GM19324 (cell line): ENCODE measurements around the gene IGF1R.

Source experiments
- ATAC-seq: cut with Tn5 transposase; IDR thresholded peaks from one replicate; pipeline ENCODE4 v1.9.1; 2021; ENCODE audit warnings: mild to moderate bottlenecking, moderate library complexity; ENCODE audit not compliant: unreplicated experiment, low FRiP score

IGF1R gene

DNA sequence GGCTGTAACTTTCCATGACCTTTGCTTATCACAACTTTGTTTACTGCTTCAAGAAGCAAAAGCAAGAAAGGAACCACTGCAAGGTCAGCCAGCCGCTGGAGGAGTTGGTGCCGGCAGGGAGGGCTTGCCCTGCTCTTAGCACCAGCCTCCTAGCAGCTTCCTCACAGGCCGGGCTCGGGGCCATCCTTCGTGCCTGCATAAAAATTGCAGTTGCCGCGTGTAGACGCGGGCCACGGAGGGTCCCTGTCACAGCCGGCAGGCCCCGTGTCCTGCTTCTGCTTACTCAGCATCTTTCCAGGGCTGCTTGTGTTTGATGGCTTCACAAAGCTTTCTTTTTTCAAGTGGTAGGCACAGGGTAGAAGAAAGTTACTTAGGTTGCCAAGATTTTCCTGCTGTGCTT lies 274.8 kb downstream of the IGF1R start:
- no peak for ATAC-seq

- no peak for ATAC-seq
Measured at GRCh38 chr15:98923579-98923978, 275.2 kb downstream of the IGF1R start.

GRCh38 chr15:98924401-98925049 lies 276.2 kb downstream of the IGF1R start:
- ATAC-seq, result no peak

DNA sequence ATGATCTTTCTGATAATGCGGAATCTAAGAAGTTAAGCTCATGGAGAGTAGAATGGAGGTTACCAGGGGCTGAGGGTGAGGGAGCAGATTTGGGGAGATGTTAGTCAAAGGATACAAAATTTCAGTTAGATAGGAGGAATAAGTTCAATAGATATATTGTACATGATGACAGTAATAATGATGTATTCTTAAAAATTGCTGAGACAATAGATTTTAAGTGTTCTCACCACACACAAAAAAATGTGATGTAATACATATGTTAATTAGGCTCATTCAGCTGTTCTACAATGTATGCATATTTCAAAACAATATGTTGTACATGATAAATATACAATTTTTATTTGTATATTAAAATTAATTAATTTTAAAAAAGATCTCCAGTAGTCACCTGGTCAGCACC lies 277.9 kb downstream of the IGF1R start:
- ATAC-seq, result no peak

GRCh38 chr15:98927022-98927421 lies 278.7 kb downstream of the IGF1R start:
- no peak for ATAC-seq

- ATAC-seq, result no peak
Measured at GRCh38 chr15:98927996-98928395, 279.7 kb downstream of the IGF1R start.

DNA sequence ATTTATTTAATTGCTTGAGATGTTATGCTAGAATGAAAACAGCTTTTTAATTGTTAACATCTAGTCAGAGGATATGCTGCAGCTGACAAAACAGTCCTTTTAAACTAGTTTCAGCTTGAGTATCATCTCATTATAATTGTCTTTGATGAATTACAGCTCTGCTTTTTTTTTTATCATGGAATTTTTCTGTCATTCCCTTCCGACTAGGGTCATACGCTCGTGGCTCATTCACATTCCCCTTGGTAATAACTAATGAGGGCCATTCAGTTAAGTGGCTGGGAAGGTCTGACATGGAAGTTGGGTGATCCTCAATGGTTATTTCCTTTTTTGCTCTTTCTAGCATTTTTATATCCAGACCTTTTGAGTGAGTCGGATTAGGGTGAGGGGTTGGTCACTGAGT lies 282.2 kb downstream of the IGF1R start:
- ATAC-seq, result no peak

DNA sequence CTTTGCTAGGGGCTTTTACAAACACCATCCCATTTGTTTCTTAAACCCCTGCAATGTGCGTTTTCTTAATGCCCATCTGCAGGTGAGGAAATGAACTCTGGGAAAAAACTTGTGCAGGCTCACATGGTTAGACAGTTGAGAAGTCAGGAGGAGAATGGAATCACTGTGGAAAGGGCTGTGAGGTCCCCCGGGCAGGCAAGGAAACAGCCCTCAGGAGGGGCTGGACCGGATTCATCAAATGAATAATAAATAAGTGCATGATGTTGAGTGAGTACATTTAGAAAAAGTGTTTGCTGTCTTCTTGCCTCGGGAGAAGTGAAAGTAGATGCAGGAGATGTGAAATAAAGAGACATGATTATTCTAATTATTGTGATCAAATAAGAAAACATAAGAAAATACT lies 282.7 kb downstream of the IGF1R start:
- ATAC-seq, result no peak

DNA sequence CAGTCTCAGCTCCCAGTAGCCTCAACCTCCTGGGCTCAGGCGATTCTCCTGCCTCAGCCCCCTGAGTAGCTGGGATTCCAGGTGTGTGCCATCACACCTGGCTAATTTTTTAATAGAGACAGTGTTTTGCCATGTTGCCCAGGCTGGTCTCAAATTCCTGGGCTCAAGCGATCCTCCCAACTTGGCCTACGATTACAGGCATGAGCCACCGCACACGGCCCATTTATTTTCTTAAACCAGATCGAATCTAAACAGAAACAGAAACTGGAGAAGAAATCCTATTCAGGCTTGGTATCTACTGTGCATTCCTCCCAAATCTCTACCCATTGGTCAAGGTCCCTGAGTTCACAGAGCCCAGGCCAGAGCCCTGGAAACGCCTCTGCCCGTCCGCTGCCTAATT lies 285.1 kb downstream of the IGF1R start:
- no peak for ATAC-seq

DNA sequence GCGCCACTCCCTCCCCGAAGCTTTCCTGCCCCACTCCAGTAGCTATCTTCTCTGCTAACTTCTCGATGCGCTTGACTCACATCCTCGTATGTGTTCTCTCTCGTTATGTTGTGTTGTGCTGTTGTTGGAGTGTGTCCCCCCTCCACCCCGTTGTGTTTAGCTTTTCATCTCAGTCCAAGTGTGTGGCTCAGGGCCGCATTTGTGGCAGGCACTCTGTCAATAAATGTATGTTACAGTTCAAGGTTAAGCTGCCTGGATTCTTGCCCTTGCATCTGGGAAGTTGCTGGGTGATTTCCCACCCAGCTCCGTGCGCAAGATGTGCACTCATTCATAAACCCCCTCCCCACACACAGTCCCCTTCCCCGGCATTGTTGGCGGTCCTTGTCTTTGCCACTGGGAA lies 287.4 kb downstream of the IGF1R start:
- no peak for ATAC-seq

DNA sequence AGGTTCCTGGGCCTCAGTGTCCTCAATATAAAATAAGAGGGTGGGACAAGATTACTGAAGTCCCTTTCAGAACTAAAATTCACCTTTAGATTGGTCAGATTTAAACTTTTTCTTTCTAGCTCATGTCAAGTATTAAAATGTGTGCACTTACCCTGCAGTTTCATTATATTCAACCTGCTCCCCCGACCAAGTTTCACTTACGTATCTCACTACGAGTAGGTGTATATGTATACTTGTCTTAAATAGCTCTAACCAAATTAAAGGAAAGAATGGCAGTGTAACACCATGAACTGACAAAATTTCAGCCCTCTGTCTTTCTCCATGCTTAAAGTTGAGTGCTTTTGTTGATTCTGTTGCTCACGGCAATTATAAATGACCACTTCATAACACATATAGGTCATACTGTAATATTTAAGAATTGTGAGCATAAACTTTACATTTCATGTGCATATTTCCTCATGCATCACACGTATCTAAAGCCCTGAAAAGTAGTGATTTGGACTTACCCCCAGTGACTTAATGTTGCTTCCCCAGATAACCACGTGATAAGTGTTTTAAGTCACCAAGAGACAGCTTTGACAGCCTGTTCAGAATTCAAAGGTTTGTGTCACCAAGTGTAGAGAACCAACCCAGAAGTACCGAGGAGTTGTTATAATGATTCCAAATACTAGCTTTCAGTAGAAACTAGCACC lies 289.2 kb downstream of the IGF1R start:
- ATAC-seq, result no peak

- ATAC-seq, result no peak
Measured at GRCh38 chr15:98938105-98938417, 289.7 kb downstream of the IGF1R start.

- no peak for ATAC-seq
Measured at GRCh38 chr15:98938799-98939198, 290.5 kb downstream of the IGF1R start.

- no peak for ATAC-seq
Measured at GRCh38 chr15:98939311-98940080, 291.2 kb downstream of the IGF1R start.

DNA sequence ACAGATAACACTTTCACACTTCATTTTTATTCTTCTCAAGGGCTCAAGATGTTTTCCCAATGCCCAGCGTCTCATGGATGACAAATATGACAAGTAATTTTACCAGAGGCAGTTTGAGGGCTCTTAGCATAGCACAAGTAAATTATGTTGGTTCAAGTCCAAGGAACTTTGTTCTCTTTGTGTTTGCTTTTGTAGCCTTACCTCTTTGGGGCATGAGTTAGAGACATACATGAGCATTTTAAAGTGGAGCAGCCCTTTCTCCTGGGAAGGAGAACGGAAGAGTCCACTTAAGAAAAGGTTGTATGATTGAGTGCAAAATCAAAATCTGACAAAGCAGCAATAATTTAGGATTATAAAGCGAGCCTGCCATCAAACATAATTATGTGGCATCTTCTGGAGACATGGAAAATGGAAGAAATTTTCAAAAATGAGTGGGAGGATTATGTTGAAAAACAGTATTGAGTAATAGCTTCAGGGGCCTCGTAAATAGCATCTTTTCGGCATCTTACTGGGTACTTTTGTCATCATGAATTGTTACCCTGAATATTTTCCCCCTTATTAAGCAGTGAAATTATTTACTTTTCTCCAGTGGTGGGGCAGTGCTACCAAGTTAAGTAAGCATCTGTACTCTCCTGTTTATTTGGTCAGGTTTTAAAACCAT lies 293.4 kb downstream of the IGF1R start:
- no peak for ATAC-seq

- no peak for ATAC-seq
Measured at GRCh38 chr15:98942431-98942830, 294.1 kb downstream of the IGF1R start.

DNA sequence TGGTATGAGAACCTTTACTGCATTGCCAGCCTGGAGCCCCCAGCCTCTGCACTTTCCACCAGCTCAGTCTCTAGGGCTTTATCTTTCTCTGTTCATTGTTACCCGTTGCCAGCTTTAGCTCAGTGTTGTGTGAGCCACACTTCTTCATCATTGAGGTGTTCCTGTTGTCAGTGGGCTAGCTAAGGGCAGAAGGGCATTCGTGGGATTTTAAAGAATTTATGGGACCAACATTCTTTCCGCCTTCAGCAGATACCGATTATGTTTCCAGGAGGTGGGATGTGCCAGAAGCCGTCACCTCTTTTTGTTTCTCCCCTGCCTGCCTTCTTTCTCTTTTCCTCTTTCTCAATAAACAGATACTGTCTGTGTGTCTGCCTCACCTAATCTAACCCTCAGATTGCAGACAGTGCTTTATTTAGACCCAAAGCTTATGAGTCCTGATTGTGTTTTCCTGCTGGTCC lies 294.7 kb downstream of the IGF1R start:
- ATAC-seq, result no peak

DNA sequence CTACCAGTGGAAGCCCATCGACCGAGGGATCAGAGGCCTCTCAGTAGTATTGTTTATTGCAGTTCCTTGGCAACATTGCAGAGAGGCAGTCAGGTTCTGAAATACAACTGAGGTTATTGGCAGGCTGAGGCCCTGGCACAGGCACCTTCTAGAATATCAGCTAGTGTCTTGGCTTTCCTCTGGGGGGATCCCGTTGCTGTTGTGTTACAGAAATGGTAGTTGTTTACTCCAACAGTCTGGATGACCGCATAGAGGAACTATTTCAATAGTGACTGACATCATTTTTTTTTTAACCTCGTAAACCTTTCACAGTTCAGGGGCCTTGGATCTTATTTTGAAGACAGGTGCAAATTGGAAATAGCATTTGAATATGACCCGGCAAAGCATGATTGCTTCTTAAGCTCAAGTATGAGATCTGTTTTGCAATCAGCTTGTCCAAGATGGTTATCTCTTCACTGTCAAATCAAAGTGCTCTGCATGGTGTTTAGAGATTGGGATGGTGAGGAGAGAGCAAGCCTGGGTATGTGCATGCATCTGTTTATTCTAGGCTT lies 295.3 kb downstream of the IGF1R start:
- no peak for ATAC-seq

DNA sequence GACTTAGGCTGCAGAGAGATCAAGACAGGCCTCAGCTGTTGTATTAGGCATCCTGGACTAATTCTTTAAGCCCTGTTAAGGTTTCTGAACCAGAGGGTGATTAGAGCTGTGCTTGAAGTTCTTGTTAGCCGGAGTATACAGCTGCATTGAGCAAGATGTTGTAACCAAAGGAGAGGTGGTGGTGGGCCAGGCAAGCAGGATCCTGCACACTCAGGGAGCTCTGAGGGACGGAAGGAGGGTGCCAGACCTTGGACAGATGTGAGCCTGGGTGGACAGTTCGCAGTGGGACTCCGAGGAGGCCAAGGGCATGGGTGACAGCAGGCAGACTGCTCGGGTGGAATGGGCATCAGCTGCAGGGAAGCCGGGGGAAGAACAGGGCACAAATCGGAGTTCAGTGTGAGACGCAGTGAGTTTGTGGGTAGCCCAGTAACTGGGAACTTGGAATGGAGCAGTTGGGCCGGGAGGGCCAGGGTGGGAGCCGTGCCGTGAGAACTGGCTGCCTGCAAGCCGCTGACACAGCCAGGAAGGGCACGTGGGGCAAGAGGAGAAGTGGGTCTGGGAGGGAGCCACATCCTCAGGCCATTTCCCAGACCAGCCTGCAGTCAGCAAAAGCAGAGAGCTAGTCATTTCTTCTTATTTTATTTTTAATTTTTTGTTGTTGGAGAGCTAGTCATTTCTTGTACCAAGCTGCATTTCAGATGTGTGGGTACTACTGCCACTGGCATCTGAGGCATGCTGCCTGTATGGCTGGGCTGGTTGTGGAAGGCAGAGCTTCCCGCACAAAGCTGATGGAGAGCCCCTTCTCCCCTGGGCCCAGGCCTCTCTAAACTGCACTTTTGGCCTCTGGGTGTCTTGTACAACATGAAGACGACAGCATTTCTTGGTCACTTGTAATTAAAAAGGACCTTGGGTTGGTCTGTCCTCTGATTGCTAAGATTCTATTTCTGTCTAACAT lies 298.2 kb downstream of the IGF1R start:
- ATAC-seq, result no peak

DNA sequence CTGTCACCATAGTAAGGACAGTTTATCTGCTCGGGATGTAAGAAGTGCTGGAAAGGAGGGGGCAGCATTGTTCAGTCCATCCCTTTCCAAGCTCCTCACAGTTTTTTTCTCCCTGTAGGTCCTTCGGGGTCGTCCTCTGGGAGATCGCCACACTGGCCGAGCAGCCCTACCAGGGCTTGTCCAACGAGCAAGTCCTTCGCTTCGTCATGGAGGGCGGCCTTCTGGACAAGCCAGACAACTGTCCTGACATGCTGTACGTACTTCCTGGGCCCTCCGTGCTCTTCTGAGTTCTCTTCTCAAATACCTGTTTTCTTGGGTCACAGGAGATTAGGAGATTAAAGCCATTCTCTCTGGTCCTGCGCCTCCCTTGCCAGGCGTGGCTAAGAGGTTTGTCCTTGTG lies 300.1 kb downstream of the IGF1R start:
- ATAC-seq, result no peak
